DOHH2 (cell line): Measurements from ENCODE around the gene RDH8.

ENCODE experiments used
- EZH2phosphoT487 ChIP-seq: fragments of 200-600 bp; sonication (generic); IDR thresholded peaks from 2 replicates; pipeline ENCODE4 v1.6.1; 2017; ENCODE audit warnings: borderline replicate concordance, mild to moderate bottlenecking, antibody characterized with exemption, low read length, moderate library complexity, mixed read lengths
- TF ChIP-seq, protein P1 (sequence below): fragments of 200-600 bp; sonication (generic); IDR thresholded peaks from one replicate; pipeline ENCODE4 v1.5.1; 2014; ENCODE audit warnings: antibody characterized with exemption, mild to moderate bottlenecking, low read depth, low read length; ENCODE audit not compliant: poor library complexity, severe bottlenecking

DNA sequence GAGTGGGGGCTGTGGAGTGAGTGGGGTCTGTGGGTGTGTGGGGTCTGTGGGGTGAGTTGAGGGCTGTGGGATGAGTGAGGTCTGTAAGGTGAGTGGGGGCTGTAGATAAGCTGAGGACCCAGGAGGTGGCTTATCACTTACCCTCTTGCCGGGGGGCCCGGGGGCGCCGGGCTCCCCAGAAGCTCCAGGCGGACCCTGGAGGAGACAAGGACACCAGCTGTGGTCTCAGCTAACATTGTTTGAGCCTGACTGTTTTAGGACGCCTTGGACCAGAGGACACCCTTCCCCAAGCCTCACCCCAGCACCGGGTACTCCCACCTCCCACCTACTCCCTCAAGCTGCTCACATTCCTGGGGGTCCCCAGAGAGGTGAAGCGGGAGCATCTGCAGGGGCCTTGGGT is 42.8 kb upstream of the RDH8 start:
- TF ChIP-seq, protein P1, sequence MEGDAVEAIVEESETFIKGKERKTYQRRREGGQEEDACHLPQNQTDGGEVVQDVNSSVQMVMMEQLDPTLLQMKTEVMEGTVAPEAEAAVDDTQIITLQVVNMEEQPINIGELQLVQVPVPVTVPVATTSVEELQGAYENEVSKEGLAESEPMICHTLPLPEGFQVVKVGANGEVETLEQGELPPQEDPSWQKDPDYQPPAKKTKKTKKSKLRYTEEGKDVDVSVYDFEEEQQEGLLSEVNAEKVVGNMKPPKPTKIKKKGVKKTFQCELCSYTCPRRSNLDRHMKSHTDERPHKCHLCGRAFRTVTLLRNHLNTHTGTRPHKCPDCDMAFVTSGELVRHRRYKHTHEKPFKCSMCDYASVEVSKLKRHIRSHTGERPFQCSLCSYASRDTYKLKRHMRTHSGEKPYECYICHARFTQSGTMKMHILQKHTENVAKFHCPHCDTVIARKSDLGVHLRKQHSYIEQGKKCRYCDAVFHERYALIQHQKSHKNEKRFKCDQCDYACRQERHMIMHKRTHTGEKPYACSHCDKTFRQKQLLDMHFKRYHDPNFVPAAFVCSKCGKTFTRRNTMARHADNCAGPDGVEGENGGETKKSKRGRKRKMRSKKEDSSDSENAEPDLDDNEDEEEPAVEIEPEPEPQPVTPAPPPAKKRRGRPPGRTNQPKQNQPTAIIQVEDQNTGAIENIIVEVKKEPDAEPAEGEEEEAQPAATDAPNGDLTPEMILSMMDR, result no peak
- TF ChIP-seq EZH2phosphoT487, result no peak
